Activated CD4-positive, CD25-positive, alpha-beta regulatory T cell treated with anti-CD3 and anti-CD28 coated beads, Interleukin-2, amount 50 U/mL, for 16 hours (primary cell): ENCODE data around the gene ZFYVE28.

Experiments
- DNase-seq: peaks from one replicate; pipeline ENCODE4 v3.0.0-alpha.2; 2020; ENCODE audit warnings: low read depth, low spot score

The ZFYVE28 gene

GRCh38 chr4:2304321-2304876 lies 114.0 kb downstream of the ZFYVE28 start:
- no peak for DNase-seq

- DNase-seq: no peak
Measured at GRCh38 chr4:2303686-2304320, 114.6 kb downstream of the ZFYVE28 start.

GRCh38 chr4:2303121-2303685 lies 115.2 kb downstream of the ZFYVE28 start:
- no peak for DNase-seq

- DNase-seq: no peak
Measured at GRCh38 chr4:2302387-2303119, 115.9 kb downstream of the ZFYVE28 start.

DNA sequence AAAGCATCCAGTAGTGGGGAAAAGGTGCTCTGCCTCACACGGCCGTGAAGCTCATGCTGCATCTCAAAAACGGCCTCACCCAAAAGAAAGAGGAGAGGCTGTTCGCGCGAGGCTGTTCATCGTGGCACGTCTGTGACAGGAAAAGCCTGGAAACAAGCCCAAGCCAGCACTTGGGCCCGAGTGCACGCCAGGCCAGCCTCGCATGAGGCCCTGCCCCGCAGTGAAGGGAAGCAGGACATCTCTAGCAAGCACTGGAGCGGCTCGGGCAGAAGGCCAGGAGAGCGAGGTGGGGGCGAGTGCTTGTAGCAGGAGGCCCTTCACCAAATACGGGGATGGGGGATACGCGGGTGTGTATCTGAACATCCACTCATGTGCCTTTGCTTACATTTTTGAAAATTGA lies 116.6 kb downstream of the ZFYVE28 start:
- DNase-seq: no peak

GRCh38 chr4:2301225-2301642 lies 117.2 kb downstream of the ZFYVE28 start:
- DNase-seq: no peak

DNA sequence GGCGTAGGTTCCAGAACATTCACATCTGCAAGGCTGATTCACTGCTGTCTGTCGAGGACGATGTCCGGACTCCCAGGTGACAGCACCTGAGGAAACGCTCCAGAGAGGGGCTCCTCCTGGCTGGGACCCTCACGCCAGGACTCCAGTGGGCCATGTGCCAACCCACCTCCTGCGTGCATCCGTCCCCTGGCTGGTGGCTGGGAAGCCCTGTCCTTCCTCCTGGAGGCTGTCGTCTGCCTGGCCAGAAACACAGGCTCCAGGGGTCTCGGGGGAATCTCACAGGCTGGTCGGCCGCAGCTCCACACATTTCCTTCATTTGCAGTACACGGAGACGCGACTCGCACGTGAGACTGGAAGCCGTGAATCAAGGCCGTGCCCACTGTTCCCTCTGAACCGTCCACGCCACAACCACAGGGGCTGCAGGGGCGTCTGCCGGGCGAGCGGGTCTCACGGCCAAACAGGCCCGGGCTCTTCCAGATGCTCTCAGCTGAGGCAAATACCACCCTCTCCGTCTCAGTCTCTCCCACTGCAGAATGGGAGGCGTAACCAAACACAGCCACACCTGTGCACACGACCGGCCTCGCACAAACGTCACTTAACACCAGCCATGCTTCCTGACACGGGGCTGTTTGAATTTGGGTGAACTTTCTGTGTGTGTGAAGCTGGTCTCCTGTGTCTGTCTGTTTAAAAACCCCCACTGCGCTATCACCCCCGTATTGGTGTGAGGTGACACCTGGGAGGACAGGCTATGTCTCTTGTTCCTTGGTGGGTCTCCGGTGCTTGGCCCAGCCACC lies 117.8 kb downstream of the ZFYVE28 start:
- DNase-seq: no peak

- DNase-seq: no peak
Measured at GRCh38 chr4:2299794-2300193, 118.7 kb downstream of the ZFYVE28 start.

DNA sequence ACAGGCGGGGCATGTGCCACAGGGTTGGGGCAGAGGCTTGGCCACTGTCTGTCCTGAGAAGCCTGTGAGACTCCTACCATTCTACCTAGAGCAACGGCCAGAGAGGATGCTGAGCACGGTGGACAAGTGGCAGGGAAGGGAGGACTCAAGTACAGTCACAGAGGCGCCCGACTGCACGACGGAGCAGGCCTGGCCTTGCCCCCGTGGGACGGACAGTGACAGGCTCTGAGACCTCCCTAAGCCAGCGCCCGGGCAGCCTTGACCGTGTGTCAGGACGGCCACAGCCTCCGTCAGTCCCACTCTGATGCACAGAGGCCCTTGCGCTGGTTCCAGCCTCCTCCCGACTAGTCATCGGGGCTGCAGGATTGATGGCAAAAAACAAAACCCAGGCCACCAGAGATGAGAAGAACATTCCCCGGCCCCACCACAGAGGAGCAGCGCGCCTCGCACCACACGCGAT lies 119.9 kb downstream of the ZFYVE28 start:
- DNase-seq: no peak

DNA sequence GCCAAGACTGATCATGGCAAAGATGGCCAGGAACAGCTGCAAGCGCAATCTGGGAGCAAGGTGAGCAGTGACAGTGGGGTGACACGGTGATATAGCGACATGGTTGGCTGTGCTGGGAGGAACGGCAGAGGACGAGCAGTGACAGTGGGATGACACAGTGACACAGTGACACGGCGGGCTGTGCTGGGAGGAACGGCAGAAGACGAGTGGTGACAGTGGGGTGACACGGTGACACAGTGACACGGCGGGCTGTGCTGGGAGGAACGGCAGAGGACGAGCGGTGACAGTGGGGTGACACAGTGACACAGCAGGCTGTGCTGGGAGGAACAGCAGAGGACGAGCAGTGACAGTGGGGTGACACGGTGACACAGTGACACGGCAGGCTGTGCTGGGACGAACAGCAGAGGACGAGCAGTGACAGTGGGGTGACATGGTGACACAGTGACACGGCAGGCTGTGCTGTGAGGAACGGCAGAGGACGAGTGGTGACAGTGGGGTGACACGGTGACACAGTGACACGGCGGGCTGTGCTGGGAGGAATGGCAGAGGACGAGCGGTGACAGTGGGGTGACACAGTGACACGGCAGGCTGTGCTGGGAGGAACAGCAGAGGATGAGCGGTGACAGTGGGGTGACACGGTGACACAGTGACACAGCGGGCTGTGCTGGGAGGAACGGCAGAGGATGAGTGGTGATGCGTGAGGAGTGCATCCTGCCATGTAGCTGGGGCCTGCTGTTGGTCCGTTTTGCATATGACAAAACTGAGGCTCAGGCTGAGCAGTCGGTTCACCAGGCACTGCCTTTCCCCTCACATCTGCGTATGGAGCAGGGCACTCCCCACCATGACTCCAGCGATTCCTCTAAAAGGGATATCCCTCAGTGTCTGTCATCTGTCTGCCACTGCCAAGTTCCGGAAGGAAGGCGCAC lies 120.6 kb downstream of the ZFYVE28 start:
- no peak for DNase-seq

- DNase-seq: no peak
Measured at GRCh38 chr4:2296631-2297601, 121.5 kb downstream of the ZFYVE28 start.

- DNase-seq: no peak
Measured at GRCh38 chr4:2295900-2296442, 122.5 kb downstream of the ZFYVE28 start.

DNA sequence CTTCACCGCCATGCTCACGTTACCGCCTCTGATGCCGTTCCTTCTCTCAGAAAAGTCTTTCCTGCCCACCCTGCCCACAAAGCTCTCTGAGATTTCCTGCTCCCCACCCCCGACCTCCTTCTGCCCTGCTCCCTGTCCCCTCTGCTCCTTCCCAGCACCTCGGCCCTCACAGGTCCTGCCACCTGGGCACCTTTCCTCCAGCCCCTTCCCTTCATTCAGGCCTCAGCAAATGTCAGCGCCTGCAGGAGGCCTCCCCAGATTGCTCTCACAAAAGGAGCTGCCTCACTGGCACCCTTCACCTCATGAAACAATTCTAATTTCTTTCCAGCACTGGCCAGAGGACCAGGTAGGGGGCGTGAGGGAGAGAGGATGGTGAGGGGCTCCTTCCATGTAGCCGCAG lies 122.9 kb downstream of the ZFYVE28 start:
- no peak for DNase-seq

GRCh38 chr4:2292646-2293108 lies 125.8 kb downstream of the ZFYVE28 start:
- no peak for DNase-seq

- no peak for DNase-seq
Measured at GRCh38 chr4:2291705-2292645, 126.5 kb downstream of the ZFYVE28 start.

DNA sequence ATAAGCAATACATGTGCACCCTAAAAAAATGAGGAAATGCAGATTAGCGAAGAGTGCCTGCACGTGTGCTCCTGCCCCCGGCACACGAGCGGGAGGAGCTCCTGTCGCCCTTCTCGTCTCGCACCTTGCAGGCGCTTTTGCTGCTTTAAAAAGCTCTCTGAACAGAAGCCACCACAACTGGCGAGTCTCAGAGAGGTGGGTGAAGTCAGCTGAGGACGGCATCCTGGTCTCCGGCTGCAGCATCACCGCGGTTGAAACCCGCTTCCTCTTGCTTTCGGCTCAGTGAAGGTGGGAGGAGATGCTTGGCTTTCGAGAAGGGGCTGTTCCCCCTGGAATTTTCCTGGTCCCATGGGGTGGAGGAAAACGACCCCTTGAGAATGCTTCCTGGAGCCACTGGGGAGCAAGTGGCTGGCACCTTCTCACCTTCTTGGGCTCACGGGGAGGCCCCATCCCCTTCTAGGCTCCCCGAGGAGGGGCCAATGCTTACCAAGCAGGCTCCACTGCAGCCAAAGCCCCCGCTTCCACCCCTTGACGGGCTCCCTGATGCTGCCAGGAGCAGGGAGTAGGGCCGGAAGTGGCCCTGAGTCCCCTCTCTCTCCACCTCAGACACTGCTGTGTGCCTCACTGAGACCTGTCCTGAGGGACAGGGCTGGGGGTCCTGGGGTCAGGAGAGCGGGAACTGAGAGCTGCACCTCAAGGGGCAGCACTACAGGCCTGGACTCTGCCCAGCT lies 127.3 kb downstream of the ZFYVE28 start:
- DNase-seq: no peak

DNA sequence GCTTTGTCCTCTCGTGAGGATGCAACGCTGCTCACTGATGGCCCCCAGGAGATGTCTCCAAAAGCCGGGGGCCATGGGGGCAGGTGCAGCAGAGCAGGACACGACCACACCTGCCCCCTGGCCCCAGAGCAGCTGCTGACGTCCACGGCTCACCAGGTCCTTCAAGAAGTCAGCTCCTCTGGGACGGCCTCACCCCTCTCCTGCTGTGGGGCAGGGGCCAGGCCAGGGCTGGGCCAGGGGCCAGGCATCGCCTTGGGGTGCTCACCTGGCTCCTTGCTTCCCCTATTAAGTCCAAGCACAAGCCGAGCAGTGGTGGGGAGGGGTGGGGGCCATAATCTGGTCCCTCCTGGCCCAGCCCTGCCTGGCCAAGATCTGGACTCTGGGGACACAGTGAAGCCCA lies 128.0 kb downstream of the ZFYVE28 start:
- no peak for DNase-seq
